SU-DHL-6 (cell line): Measurements from ENCODE around the gene P3H2.

Experiments
- H2AFZ ChIP-seq: fragments of 200-600 bp; sonication (generic); 2 replicates; pipeline ENCODE4 v1.6.1; 2014; ENCODE audit warnings: low read depth, mild to moderate bottlenecking, moderate library complexity, mixed read lengths, antibody characterized with exemption, low read length; ENCODE audit not compliant: severe bottlenecking
- H3F3A ChIP-seq: fragments of 200-600 bp; shearing (Covaris generic); 2 replicates; pipeline ENCODE4 v1.6.0; 2016; ENCODE audit warnings: antibody characterized with exemption, mild to moderate bottlenecking; ENCODE audit not compliant: insufficient read depth
- H3K27ac ChIP-seq: fragments of 200-600 bp; sonication (generic); 2 replicates; pipeline ENCODE4 v1.5.1; 2016; ENCODE audit warnings: low read depth, mild to moderate bottlenecking, low read length, moderate library complexity, mixed read lengths
- H3K27me3 ChIP-seq: fragments of 200-600 bp; sonication (generic), shearing (Covaris generic); 2 replicates; pipeline ENCODE4 v1.6.0; 2014; ENCODE audit warnings: mild to moderate bottlenecking, low read length
- H3K36me3 ChIP-seq: fragments of 200-600 bp; sonication (generic); 2 replicates; pipeline ENCODE4 v1.6.1; 2014; ENCODE audit warnings: mild to moderate bottlenecking, low read length, mixed read lengths
- H3K4me2 ChIP-seq: fragments of 300-600, 200-600 bp; shearing (Covaris generic), sonication (generic); 2 replicates; pipeline ENCODE4 v1.6.0; 2014; ENCODE audit warnings: low read length, low read depth, mild to moderate bottlenecking; ENCODE audit not compliant: poor library complexity, severe bottlenecking
- H3K4me3 ChIP-seq: fragments of 200-600 bp; sonication (generic); 2 replicates; pipeline ENCODE4 v1.5.1; 2014; ENCODE audit warnings: antibody characterized with exemption, low read length, mild to moderate bottlenecking, mixed read lengths; ENCODE audit not compliant: insufficient read depth, poor library complexity, severe bottlenecking
- H3K79me2 ChIP-seq: fragments of 200-600 bp; sonication (generic); 2 replicates; pipeline ENCODE4 v1.6.1; 2014; ENCODE audit warnings: mild to moderate bottlenecking, low read length, moderate library complexity; ENCODE audit not compliant: insufficient read depth
- H3K9ac ChIP-seq: fragments of 200-600 bp; sonication (generic); 2 replicates; pipeline ENCODE4 v1.7.0; 2014; ENCODE audit warnings: mild to moderate bottlenecking, low read length
- H3K9me2 ChIP-seq: fragments of 200-600 bp; sonication (generic); replicated peaks from 2 replicates; pipeline ENCODE4 v1.6.1; 2014; ENCODE audit warnings: low read length; ENCODE audit not compliant: insufficient read depth
- H3K9me3 ChIP-seq: fragments of 200-600 bp; sonication (generic); 2 replicates; pipeline ENCODE4 v1.6.1; 2014; ENCODE audit warnings: low read length, mixed read lengths; ENCODE audit not compliant: insufficient read depth
- H4K20me1 ChIP-seq: fragments of 200-600 bp; sonication (generic); 2 replicates; pipeline ENCODE4 v1.6.1; 2014; ENCODE audit warnings: low read depth, mild to moderate bottlenecking, antibody characterized with exemption, low read length, moderate library complexity, mixed read lengths
- CTCF ChIP-seq: fragments of 200-600 bp; sonication (generic); IDR thresholded peaks from one replicate; pipeline ENCODE4 v1.5.1; 2017; ENCODE audit warnings: antibody characterized with exemption, mild to moderate bottlenecking, low read length, moderate library complexity; ENCODE audit not compliant: insufficient read depth, poor library complexity, severe bottlenecking
- EZH2phosphoT487 ChIP-seq: fragments of 200-600 bp; sonication (generic), shearing (Covaris generic); conservative IDR thresholded peaks from 2 replicates; pipeline ENCODE4 v1.6.1; 2018; ENCODE audit warnings: mild to moderate bottlenecking, antibody characterized with exemption, low read length, moderate library complexity, mixed read lengths

The P3H2 gene

GRCh38 chr3:189942948-189943347 is 177.7 kb downstream of the P3H2 start:
- no peaks in the 10 kb centered on the region for H3K9me3 ChIP-seq
- no peak overlapping the region for H3K4me3 ChIP-seq
- H2AFZ ChIP-seq: no peak overlapping the region
- no peaks in the 10 kb centered on the region for H4K20me1 ChIP-seq
- no peaks in the 10 kb centered on the region for H3F3A ChIP-seq
- no peaks in the 10 kb centered on the region for H3K9me2 ChIP-seq
- TF ChIP-seq CTCF (no peak), EZH2phosphoT487 (no peak)
- no peak overlapping the region for H3K27ac ChIP-seq
- H3K79me2 ChIP-seq: no peaks in the 10 kb centered on the region
- no peak overlapping the region for H3K4me2 ChIP-seq
- H3K9ac ChIP-seq: no peak overlapping the region
- no peaks in the 10 kb centered on the region for H3K36me3 ChIP-seq
- no peaks in the 10 kb centered on the region for H3K27me3 ChIP-seq

GRCh38 chr3:189941679-189942078 is 179.0 kb downstream of the P3H2 start:
- Histone ChIP-seq H3K4me3 (no peak overlapping the region), H3K9ac (no peak overlapping the region), H3F3A (no peaks in the 10 kb centered on the region), H4K20me1 (no peaks in the 10 kb centered on the region), H2AFZ (no peak overlapping the region), H3K27me3 (no peaks in the 10 kb centered on the region), H3K9me2 (no peaks in the 10 kb centered on the region), H3K27ac (no peak overlapping the region), H3K4me2 (no peak overlapping the region), H3K36me3 (no peaks in the 10 kb centered on the region), H3K79me2 (no peaks in the 10 kb centered on the region), H3K9me3 (no peaks in the 10 kb centered on the region)
- TF ChIP-seq CTCF: no peak
- TF ChIP-seq EZH2phosphoT487: no peak

GRCh38 chr3:189941125-189941524 is 179.6 kb downstream of the P3H2 start:
- Histone ChIP-seq H3K4me2 (no peak overlapping the region), H3K9me3 (no peaks in the 10 kb centered on the region), H3K27me3 (no peaks in the 10 kb centered on the region), H3K27ac (no peak overlapping the region), H3K9ac (no peak overlapping the region), H2AFZ (no peak overlapping the region), H3K36me3 (no peaks in the 10 kb centered on the region), H3F3A (no peaks in the 10 kb centered on the region), H4K20me1 (no peaks in the 10 kb centered on the region), H3K4me3 (no peak overlapping the region), H3K9me2 (no peaks in the 10 kb centered on the region), H3K79me2 (no peaks in the 10 kb centered on the region)
- TF ChIP-seq CTCF (no peak), EZH2phosphoT487 (no peak)
